NK-92 (cell line): ENCODE measurements around the gene ARHGEF11.

Experiments used
- DNase-seq: peaks from one replicate; lab custom pipeline; 2025; ENCODE audit not compliant: unreplicated experiment; lab: John Stamatoyannopoulos, UW

ARHGEF11 gene

DNA sequence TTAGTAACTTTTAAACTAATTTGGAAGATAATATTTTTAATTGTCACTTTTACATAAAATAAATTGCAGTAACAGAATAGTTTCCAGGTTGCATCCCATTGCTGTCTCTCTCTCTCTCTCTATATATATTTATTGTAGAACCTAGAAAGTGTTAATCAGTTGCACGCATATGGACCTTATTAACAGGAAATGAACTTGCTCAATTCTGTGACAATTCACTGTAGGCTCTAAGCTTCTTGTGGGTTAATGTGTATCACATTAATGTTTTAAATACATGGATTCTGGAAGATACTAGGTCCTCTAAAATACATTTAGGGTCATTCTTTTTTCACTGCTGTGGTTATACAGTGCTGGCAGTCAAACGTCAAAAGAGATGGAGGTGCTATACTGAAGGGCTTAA is 92.0 kb downstream of the ARHGEF11 start:
- DNase-seq: no peak

DNA sequence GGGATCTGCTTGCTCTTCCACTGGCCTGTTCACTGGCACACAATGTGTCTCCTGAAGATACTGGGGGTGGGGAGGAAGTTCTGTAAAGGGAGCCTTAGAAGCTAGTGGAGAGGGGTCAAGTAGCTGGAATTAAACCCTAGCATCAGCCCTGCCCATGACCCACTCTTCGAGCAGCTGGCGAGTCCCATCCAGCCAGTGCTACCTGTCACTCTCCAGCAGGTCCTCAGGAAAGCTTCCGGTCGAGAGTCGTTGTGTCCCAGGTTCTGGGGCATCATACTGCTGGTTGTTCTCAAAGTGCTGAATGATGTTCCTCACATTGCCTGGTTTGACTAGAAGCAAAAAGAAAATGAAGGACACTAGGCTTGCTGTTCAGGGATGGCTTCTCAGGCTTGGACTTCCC is 94.2 kb downstream of the ARHGEF11 start:
- no peak for DNase-seq

DNA sequence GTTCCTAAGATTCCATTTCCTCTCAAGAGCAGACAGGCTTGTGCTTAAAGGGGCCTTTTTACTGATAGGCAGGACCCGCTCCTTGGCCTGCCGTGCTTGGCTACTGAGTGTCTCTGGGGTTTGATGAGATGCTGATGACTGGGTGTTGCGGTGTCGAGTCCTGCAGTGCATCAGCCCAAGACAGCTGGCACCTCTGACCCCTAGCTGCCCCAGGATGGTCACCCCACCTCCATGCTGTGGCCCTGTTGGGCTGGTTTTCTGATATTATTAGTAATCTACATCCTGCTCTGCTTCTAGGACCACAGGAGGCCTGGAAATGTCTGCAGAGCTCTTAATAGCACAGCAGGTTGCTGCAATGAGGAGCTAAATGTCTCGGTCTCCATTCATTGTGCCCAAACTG is 96.4 kb downstream of the ARHGEF11 start:
- DNase-seq: no peak

DNA sequence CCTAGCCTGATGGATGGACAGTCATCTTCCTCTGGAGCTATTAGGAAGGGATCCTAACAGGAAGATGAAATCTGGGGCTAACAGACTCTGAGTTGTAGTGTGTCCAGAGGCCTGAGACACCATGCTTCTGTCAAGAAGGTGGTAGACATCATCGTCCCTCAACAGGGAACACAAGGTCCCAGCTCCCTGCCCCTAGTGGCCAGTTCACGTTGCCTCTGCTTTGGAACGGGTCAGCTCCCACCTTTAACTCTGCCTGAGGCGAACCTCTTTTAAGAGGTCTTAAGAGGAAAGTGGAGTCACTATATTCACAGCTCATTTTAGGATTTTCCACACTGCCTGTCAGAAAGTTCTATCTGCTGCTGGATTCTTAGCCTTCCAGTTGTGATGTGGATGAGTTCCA is 96.8 kb downstream of the ARHGEF11 start:
- no peak for DNase-seq

DNA sequence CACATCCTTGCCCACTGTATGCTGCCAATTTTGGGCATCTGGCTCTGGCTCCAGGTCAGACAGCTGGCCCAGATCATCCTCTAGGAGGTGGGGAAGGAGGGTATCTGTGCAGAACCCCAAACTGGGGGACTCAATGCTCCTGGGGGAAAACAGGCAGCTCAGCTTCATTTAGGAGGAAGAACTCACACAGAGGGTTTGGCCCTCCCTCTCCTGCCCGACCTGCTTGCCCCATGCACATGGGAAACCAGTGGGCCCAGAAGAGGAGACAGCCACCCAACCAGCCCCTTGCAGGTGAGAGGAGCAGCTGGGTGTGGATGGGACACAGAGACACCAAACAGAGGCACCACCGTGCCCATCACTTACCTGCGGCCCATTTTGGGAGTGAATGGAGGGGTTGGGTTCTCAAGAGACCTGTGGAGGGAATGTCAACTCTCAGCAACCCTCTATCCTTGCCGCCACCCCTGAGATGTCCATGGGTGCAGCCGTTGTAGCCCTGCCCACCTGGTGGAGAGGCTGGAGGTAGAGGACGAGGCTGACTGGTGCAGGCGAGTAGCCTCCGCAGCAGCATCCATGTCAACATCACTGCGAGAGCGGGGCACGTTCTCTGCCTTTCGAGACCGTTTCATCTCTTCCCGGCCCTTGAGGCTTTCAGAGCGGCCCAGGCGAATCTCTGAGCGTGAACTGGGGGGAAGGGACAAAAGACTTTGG is 97.6 kb downstream of the ARHGEF11 start:
- DNase-seq: no peak

DNA sequence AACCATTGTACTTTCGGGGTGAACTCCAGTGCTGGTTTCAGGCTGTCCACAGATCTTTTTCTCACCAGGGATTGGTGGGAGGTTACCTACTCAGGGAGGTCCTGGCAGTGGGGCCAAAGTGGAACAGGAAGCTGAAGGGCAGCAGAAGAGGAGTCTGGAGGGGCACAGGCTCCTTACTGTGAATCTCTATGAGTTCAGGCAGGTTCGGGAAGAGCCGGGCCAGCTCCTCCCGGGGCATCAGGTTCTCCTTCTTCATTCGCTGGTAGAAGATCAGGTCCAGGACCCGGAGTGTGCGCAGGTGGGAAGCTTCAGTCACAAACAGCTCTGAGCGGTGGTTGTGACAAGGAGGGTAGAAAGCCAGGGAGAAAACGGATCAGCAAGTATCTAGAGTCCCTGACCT is 98.4 kb downstream of the ARHGEF11 start:
- no peak for DNase-seq

DNA sequence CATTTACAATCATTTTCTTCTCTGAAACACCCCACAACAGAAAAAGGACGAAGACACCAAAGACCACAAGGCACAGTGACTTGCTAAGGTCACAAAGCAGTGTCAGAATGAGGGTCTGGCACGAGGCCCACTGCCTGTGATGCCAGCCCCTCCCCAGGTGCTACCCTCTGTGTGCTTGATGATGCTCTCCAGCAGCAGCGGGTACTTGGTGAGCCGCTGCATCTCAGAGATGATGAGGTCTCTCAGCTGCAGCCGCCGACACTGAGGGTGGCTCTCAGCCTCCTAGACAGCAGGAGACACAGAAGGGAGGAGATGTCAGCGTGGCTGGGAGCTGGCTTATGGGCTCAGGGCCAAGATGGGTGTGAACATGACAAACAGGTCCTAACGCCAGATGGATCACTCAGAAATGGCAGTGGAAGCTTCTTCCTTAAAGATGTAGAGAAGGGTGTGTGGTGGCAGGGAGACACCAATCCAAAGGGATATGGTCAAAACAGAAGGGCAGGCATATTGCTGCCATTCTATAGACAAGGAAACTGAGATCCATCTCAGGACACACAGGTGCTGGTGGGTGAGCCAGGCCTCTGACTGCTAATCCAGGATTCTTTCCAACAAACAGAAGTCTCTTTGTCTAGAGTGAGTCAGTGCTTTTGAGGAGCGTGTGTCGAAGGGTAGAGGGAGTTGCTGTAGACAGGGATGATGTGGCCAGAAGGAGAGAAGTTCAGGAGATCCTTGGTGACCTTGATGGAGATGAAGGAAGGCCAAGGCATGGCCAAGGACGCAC is 99.5 kb downstream of the ARHGEF11 start:
- DNase-seq: no peak

DNA sequence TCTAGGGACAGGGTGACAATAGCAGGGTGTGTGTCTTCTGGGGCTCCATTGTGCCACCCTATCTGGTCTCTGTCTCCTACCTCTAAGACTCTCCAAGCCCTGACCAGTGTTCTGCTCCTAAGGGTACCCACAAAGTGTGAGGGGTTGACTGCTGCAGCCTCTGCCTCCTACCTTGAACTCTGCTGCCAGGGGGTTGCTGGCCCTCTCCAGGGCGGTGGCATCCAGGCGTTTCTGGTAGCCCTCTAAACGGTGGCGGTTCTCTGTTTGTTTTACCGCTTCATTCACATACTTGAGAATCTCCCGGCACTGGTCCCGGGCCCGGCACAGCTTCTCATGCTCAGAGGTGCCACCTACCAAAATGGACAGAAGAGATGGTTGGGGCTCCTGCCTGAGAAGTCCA is 100.7 kb downstream of the ARHGEF11 start:
- no peak for DNase-seq

DNA sequence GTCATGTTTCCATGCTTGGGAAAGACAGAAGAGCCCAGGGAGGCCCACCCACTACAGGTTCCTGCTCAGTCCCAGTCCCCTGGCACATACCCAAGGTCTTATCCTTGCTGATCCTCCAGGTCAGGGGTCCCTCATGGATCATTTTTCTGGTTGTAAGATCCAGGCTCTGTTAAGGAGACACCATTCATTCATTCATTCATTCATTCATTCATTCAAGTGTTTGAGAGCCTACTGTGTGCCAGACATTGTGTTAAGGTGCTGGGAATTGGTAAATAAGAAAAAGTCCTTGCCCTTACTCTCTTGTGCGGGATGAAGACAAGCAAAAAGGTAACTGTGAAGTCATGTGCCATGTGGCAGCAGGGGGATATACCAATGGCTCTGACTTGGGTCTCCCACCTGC is 101.3 kb downstream of the ARHGEF11 start:
- DNase-seq: no peak

DNA sequence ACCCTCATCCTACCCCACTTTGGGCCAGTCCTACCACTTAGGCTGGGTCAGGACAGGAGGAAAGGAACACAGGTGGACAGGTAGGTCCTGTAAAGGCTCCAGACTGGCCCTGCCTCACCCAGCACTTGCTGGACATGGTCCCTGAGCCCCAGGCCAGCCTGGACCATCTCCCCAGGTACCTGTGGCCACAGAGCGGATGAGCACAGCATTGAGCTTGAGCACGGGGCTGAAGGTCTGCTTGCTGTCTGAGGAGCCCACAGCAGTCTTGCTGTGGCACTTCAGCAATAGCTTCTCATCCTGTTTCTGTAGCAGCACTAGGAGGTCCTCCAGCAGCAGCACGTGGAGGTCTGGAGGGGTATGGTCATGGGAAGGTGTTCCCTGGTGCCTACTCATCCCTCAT is 101.8 kb downstream of the ARHGEF11 start:
- no peak for DNase-seq

DNA sequence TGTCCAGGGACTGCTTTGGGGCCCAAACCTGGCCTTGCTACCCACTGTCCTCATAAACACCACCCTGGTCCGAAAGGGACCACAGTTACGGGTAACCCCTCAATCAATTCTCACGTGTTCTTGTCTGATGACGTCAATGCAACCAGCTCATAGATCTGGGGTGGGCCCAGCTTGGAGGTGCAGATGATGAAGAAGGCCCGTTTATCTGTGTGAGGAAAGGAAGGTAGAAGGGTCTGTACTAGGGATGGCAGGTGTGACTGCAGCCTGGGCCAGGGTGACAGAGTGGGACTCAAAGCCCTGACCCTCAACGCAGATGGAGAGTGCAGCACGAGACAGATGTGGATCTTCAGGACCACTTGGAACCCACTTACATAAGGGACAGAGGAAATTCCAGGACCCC is 103.0 kb downstream of the ARHGEF11 start:
- no peak for DNase-seq

DNA sequence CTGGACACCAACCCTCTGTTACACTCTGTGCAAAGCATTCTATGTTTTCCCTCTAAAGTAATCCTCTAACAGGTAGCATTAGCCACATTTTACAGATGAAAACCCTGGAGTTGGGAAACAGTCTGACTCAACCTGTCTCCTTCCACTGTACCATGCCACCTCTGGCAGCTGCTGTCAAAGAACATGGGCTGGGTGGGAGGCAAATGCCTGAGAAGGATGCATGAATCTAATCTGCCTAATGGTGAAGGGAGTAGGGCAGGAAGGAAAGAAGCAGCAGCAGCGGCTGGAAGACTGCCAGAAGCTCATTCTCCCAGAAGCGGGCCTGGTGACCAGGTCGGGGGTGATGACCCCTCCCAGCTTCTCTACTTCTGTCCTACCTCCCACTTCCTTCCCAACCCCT is 103.4 kb downstream of the ARHGEF11 start:
- no peak for DNase-seq

DNA sequence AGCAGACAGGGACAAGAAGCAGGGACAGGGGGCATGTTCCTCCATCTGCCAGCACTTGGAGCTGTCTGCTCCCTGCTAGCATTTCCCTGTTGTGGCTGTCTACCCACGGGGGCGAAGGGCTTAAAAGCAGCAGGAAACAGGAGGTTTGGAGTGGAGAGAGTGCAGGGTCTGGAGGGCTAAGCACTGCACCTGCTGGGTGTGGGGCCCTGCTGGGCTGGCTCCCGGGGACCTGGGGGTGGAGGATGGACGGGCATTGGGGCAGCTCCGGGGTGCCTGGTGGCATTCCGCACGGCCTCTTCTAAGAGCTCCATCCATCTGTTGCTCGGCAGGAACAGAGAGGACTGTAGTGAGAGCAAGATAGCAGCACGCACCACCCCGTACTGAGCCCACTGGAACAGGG is 103.9 kb downstream of the ARHGEF11 start:
- DNase-seq: no peak

DNA sequence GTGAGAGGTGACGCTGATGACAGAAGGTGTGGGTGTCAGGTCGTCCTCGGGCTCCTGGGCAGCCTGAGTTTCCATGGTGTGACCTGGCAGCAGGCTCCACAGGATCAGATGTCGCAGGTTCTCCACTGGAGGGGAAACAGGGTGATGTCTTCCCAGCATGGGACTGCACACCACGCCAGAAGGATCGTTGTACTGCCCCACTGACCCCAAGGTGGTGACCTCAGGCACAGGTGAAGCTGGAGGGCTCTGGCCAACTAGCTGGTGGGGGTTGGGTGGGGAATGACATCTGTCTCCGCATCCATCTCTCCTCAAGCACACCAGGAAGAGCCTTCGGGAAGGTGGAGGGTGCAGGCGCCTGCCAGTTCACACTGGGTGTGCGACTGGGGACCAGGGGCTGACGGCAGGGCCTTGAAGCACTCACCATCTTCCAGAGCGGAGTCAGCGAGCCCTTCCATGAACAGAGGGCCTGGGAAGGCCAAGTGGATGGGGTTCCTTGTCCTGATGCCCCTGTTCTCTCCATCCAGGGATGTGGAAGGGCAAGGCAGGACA is 105.7 kb downstream of the ARHGEF11 start:
- DNase-seq: no peak

DNA sequence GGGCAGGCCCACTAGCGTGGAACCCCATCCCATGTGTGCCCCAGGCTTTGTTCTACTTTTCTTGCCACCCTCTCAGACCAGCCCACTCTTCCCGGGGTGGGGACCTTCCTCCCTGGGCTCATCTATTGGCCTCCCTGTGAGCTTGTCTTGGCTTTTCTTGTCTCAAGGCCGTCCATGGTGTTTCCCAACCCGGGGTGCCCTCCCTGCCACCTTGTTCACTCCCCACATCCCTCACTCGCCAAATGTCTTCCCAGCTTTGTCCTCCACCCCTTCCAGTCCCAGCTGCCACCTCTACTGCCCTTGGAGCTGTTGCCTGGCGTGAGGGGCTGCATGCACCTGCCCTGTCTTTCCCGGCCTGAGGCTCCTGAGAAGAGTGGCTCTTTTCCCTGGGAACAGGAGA is 106.7 kb downstream of the ARHGEF11 start:
- no peak for DNase-seq

DNA sequence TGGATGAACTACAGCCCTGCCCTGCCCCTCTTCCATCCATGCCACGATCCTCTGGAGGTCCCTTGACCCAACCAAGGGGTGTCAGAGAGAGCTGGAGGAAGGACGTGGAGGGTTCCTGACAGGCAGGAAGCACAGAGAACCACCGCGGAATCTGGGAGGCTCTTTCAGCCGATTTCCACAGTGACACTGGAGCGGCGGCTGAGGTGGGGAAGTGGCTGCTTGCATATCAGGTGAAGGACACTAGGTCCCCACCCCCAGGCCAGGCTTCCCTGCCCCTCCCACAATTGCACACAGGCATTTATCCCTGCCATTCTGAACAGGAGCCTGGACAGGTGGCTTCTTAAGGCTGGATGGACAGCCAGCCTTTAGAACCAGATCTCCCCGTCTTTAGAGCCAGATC is 107.7 kb downstream of the ARHGEF11 start:
- DNase-seq: no peak

DNA sequence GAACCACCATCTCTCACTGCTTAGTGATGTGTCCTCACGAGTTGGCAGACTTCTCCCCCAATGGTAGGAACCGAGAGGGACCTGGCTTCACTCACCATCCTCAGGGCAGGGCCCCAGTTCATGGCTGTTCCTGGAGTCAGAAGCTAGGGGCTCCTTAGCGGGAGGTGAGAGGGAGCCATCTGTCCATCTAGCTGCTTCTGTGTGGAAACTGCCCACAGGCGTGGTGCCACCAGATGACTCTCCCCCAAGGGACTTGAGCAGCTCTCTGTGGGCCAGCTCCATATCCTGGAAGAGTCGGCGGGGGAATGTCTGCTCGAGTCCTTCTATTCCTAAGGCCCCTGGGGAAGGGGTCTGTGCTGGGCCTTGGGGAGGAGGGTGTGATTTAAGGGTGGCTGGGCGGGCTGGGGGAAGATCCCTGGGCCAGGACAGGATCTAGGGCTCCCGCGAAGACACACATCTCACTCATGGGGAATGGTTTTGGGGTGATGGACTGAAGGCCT is 108.8 kb downstream of the ARHGEF11 start:
- DNase-seq: no peak

DNA sequence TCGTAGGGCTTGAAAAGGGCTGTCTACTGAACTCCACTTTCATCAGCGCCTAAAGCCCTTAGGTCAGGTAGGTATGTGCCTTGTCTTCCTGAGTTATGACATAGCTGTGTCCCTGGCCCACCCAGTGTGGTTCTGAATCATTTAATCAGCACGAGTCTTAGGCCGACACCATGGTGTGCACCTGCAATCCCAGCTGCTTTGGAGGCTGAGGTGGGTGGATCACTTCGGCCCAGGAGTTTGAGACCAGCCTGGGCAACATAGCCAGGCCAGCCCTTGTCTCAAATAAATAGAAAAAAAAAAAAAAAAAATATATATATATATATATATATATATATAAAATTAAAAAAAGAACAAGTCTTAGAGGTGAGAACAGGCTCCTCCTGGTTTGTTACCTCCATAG is 109.4 kb downstream of the ARHGEF11 start:
- no peak for DNase-seq

DNA sequence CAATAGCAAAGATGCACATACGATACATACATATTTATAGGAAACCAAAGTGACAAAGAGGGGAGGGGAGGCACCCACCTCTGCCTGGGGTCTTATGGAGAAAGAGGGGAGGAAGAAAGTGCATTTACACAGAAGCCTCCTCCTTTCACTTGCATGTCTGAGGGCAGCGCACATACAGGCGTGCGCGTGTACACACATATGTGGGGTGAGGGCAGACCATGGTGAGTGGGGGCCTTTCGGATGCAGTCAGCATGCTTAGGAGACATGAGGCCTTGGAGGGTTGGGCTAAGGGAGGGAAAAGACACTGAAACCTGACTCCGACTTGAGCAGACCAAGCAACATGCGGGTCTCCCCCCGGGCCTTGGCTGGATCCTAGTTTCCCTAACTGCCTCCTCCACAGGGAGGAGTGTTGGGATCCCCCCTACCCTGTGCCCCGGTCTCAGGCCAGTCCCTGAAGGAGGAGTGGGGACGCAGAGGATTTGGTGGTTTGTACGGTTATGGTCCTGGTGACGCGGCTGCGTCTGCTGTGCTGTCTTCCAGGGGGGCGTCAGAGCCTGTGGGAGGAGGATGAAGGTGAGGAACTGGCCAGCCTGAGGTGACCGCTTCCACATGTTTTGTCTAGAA is 109.9 kb downstream of the ARHGEF11 start:
- DNase-seq: no peak

DNA sequence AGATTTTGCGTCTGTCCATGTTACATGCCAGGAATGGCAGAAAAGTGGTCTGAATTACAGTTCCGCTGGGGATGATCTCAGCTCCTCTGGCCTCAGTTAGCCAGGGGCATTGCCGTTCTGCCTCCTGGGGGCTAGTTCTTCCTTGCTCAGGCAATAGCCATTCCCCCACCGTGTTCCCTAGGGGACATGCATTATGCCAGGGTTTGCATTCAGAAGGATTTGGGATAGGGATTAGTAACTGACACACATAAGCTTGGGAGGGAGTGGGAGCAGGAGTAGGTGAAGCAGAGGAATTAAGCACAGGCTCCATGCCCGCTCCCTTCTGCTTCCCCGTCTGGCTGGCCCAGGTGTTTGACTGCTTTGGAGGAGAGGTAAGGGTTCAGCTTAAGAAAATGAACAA is 112.4 kb downstream of the ARHGEF11 start:
- no peak for DNase-seq

DNA sequence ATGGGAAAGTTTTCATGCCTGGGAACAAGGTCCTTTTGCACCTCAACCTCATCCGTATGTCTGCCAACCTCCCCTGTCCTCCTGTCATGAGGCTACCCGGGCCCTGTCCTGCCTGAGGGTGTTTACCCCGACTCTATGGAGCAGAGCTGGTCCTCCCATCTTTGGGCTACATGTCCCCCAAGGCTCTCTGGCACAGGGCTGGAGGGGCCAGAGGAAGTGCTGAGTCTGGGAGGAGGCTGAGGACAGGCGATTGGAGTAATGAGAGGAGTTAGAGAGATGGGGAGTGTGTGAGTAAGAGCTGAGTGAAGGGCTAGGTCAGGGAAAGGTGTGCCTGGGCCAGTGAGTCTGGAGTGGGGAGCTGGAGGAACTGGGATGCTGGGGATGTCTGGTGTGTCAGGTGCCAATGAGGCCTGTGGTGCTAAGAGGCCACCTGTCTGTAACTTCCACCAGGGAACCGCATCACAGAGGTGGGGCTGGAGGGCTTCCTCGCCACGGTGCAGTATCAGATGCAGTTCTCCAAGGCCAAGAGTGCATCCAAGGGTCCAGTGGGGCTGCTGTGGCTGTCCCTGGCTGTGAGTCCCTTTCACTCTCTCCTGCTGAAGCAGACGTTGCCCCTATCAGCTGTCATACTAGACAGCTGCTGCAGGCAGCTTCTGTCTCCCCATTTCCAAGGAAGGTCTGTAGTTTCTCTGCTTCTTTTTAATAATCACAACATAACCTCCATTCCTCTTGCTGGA is 113.4 kb downstream of the ARHGEF11 start:
- no peak for DNase-seq
